IMR-90 (cell line): ENCODE data around the gene TRAF3IP1. TPM values are rescaled to one million over a fixed set of nuclear protein-coding genes. Genes with fewer than 3 reads are reported as not detected.

Experiments
- ATAC-seq: fragments of 200-7000 bp; cut with Tn5 transposase; 2 replicates; pipeline ENCODE4 v1.9.1; 2020; ENCODE audit warnings: low read depth, mild to moderate bottlenecking, moderate library complexity
- BruUV-seq: library from RNA; stranded (reverse); fragments of 400-500 nt; replicated peaks from 2 replicates; lab custom pipeline; 2021; lab: Mats Ljungman, UMichigan
- CTCF ChIA-PET: fragments of 300-600 bp; formaldehyde crosslinking; extraction: SDS; loops from one replicate; lab custom pipeline; 2021; ENCODE audit warnings: antibody characterized with exemption; lab: Yijun Ruan, JAX
- POLR2A ChIA-PET: fragments of 300-600 bp; sonication (Branson Sonifier 250); formaldehyde crosslinking; loops from one replicate; lab custom pipeline; 2022; ENCODE audit warnings: antibody characterized with exemption; ENCODE audit not compliant: unreplicated experiment; lab: Charles Lee
- DNase-seq: peaks from one replicate; pipeline ENCODE4 v3.0.0; 2013
- H2AFZ ChIP-seq: replicated peaks from 2 replicates; pipeline ENCODE3; 2013; ENCODE audit warnings: low read length, mild to moderate bottlenecking; ENCODE audit not compliant: poor library complexity
- H2AK5ac ChIP-seq: 2 replicates; pipeline ENCODE4 v1.6.1; 2013; ENCODE audit warnings: low read depth, low read length, inconsistent platforms
- H2AK9ac ChIP-seq: replicated peaks from 2 replicates; pipeline ENCODE3; 2013; ENCODE audit warnings: mild to moderate bottlenecking, low read depth, low read length, moderate library complexity; ENCODE audit not compliant: poor library complexity
- H2BK120ac ChIP-seq: 2 replicates; pipeline ENCODE4 v1.6.1; 2013; ENCODE audit warnings: low read depth, low read length, inconsistent platforms
- H2BK15ac ChIP-seq: 3 replicates; pipeline ENCODE4 v1.6.1; 2013; ENCODE audit warnings: low read depth, low read length, inconsistent platforms
- H2BK20ac ChIP-seq: 2 replicates; pipeline ENCODE4 v1.6.1; 2013; ENCODE audit warnings: low read depth, mild to moderate bottlenecking, inconsistent platforms, low read length, moderate library complexity
- H2BK5ac ChIP-seq: 2 replicates; pipeline ENCODE4 v1.6.1; 2013; ENCODE audit warnings: mild to moderate bottlenecking, low read depth, low read length, inconsistent platforms; ENCODE audit not compliant: poor library complexity, severe bottlenecking
- H3K14ac ChIP-seq: replicated peaks from 2 replicates; pipeline ENCODE4 v1.6.1; 2013; ENCODE audit warnings: low read depth, low read length, inconsistent platforms
- H3K18ac ChIP-seq: 2 replicates; pipeline ENCODE4 v1.6.1; 2013; ENCODE audit warnings: low read depth, low read length, control low read depth
- H3K23ac ChIP-seq: 2 replicates; pipeline ENCODE4 v1.6.1; 2013; ENCODE audit warnings: low read depth, low read length, inconsistent platforms
- H3K27ac ChIP-seq: 2 replicates; pipeline ENCODE4 v1.5.1; 2013; ENCODE audit warnings: mild to moderate bottlenecking, control low read depth, low read length; ENCODE audit not compliant: insufficient read depth
- H3K27me3 ChIP-seq: 2 replicates; pipeline ENCODE4 v1.6.1; 2013; ENCODE audit warnings: low read length; ENCODE audit not compliant: control insufficient read depth, insufficient read depth
- H3K36me3 ChIP-seq: 2 replicates; pipeline ENCODE4 v1.6.1; 2013; ENCODE audit warnings: low read length, mixed read lengths; ENCODE audit not compliant: control insufficient read depth, insufficient read depth
- H3K4ac ChIP-seq: 2 replicates; pipeline ENCODE4 v1.6.1; 2013; ENCODE audit warnings: low read depth, low read length, inconsistent platforms
- H3K4me1 ChIP-seq: 2 replicates; pipeline ENCODE4 v1.6.1; 2013; ENCODE audit warnings: low read length, mixed read lengths; ENCODE audit not compliant: control insufficient read depth, insufficient read depth
- H3K4me2 ChIP-seq: 2 replicates; pipeline ENCODE4 v1.6.1; 2013; ENCODE audit warnings: low read depth, mild to moderate bottlenecking, control low read depth, low read length, moderate library complexity
- H3K4me3 ChIP-seq: 2 replicates; pipeline ENCODE4 v1.5.1; 2013; ENCODE audit warnings: low read depth, mild to moderate bottlenecking, control low read depth, low read length, moderate library complexity; ENCODE audit not compliant: insufficient read depth
- H3K56ac ChIP-seq: 2 replicates; pipeline ENCODE4 v1.6.1; 2013; ENCODE audit warnings: low read length, inconsistent platforms; ENCODE audit not compliant: insufficient read depth; ENCODE audit errors: extremely low read depth
- H3K79me1 ChIP-seq, 2 experiments: 2 replicates each; pipeline ENCODE4 v1.6.1; 2013; ENCODE audit warnings: low read length in 2 of 2, inconsistent platforms in 1 of 2, low read depth in 1 of 2
- H3K9ac ChIP-seq: 2 replicates; pipeline ENCODE4 v1.6.1; 2013; ENCODE audit warnings: low read depth, low read length, control low read depth
- H3K9me1 ChIP-seq: 2 replicates; pipeline ENCODE4 v1.6.1; 2013; ENCODE audit warnings: low read length, inconsistent platforms; ENCODE audit not compliant: insufficient read depth
- H3K9me3 ChIP-seq: 2 replicates; pipeline ENCODE4 v1.6.1; 2013; ENCODE audit warnings: low read length; ENCODE audit not compliant: control insufficient read depth, insufficient read depth
- H4K20me1 ChIP-seq: 2 replicates; pipeline ENCODE4 v1.6.1; 2013; ENCODE audit warnings: low read length, inconsistent platforms; ENCODE audit not compliant: insufficient read depth
- H4K5ac ChIP-seq: 2 replicates; pipeline ENCODE4 v1.6.1; 2013; ENCODE audit warnings: mild to moderate bottlenecking, low read depth, low read length, control low read depth
- H4K8ac ChIP-seq, 2 experiments: 2 replicates each; pipeline ENCODE4 v1.6.1; 2013; ENCODE audit warnings: low read depth in 2 of 2, low read length in 2 of 2, control low read depth in 1 of 2, inconsistent platforms in 1 of 2
- H4K91ac ChIP-seq: 2 replicates; pipeline ENCODE4 v1.6.1; 2013; ENCODE audit warnings: low read depth, low read length, inconsistent platforms; ENCODE audit not compliant: insufficient read depth
- BHLHE40 ChIP-seq: fragments of 150-350 bp; IDR thresholded peaks from 2 replicates; pipeline ENCODE4 v1.6.1; 2016; ENCODE audit warnings: mild to moderate bottlenecking, low read depth, low read length
- CEBPB ChIP-seq: IDR thresholded peaks from 2 replicates; pipeline ENCODE4 v1.6.1; 2012; ENCODE audit warnings: low read depth, low read length, improper control_type of control experiment
- CHD1 ChIP-seq: IDR thresholded peaks from 2 replicates; pipeline ENCODE4 v1.6.1; 2012; ENCODE audit warnings: low read depth, low read length, improper control_type of control experiment
- FOS ChIP-seq: fragments of 150-350 bp; IDR thresholded peaks from 2 replicates; pipeline ENCODE4 v1.6.1; 2016; ENCODE audit warnings: low read depth, low read length
- MAFK ChIP-seq: IDR thresholded peaks from 2 replicates; pipeline ENCODE4 v1.6.1; 2012; ENCODE audit warnings: low read depth, low read length, improper control_type of control experiment
- MAZ ChIP-seq: IDR thresholded peaks from 2 replicates; pipeline ENCODE4 v1.6.1; 2012; ENCODE audit warnings: low read depth, mild to moderate bottlenecking, low read length, improper control_type of control experiment, moderate library complexity, borderline replicate concordance
- MXI1 ChIP-seq: IDR thresholded peaks from 2 replicates; pipeline ENCODE4 v1.6.1; 2012; ENCODE audit warnings: low read depth, mild to moderate bottlenecking, low read length, moderate library complexity, borderline replicate concordance
- NFE2L2 ChIP-seq: fragments of 150-350 bp; IDR thresholded peaks from 2 replicates; pipeline ENCODE4 v1.6.1; 2016; ENCODE audit warnings: low read depth, mild to moderate bottlenecking, low read length
- POLR2A ChIP-seq: IDR thresholded peaks from 2 replicates; pipeline ENCODE4 v1.6.1; 2012; ENCODE audit warnings: mild to moderate bottlenecking, low read depth, low read length
- RAD21 ChIP-seq: IDR thresholded peaks from 2 replicates; pipeline ENCODE4 v1.6.1; 2012; ENCODE audit warnings: low read length, improper control_type of control experiment
- RCOR1 ChIP-seq: IDR thresholded peaks from 2 replicates; pipeline ENCODE4 v1.6.1; 2012; ENCODE audit warnings: mild to moderate bottlenecking, low read length, improper control_type of control experiment; ENCODE audit not compliant: insufficient replicate concordance
- RFX5 ChIP-seq: IDR thresholded peaks from 2 replicates; pipeline ENCODE4 v1.8.0; 2012; ENCODE audit warnings: low read depth, mild to moderate bottlenecking, low read length, moderate library complexity
- SMC3 ChIP-seq: fragments of 150-350 bp; IDR thresholded peaks from 2 replicates; pipeline ENCODE4 v1.6.1; 2016; ENCODE audit warnings: low read depth, mild to moderate bottlenecking, antibody characterized with exemption, low read length, moderate library complexity
- WGBS, 2 experiments: methylation state at CpG; one replicate each; pipeline versions ENCODE4 v1.1.5 to v1.1.7; 2013; ENCODE audit warnings: missing lambda C conversion rate in 2 of 2; ENCODE audit not compliant: insufficient read length in 1 of 2; ENCODE audit errors: extremely low coverage in 2 of 2; 5-methylcytosine and 5-hydroxymethylcytosine counted together
- dilution Hi-C: fragments of 300-500 bp; cut with HindIII; formaldehyde crosslinking; loops from one replicate; pipeline ENCODE4 v1.14.3; 2018; ENCODE audit warnings: low sequenced_read_pairs; ENCODE audit not compliant: unreplicated experiment
- in situ Hi-C: fragments of 300-500 bp; cut with MboI; formaldehyde crosslinking; loops from 3 replicates; pipeline ENCODE4 v1.14.3; 2019; ENCODE audit warnings: low sequenced_read_pairs, inconsistent platforms, mixed read lengths
- intact Hi-C: fragments of 100-400 bp; cut with micrococcal nuclease; formaldehyde crosslinking; loops from 2 replicates; pipeline ENCODE4 v1.10.0; 2022
- polyA plus RNA-seq, 3 experiments: library from polyadenylated mRNA; depleted of rRNA; stranded (reverse); fragments of >200 nt; gene quantifications; 2 replicates each; pipeline ENCODE4 v1.2.3, GENCODE V29; 2012; ENCODE audit warnings: low replicate concordance in 1 of 3
- total RNA-seq: library from RNA; depleted of rRNA; stranded (reverse); fragments of >200 nt; gene quantifications from 2 replicates; pipeline ENCODE4 v1.2.3, GENCODE V29; 2012
- TF ChIP-seq, protein P1 (sequence below): fragments of 150-350 bp; IDR thresholded peaks from 2 replicates; pipeline ENCODE4 v1.6.1; 2017; ENCODE audit warnings: mild to moderate bottlenecking, antibody characterized with exemption, low read length, low read depth
- TF ChIP-seq, protein P2 (sequence below): conservative IDR thresholded peaks from 2 replicates; pipeline ENCODE4 v1.5.1; 2012; ENCODE audit warnings: mild to moderate bottlenecking, low read depth, low read length, improper control_type of control experiment

TRAF3IP1 gene
- total and polyA plus RNA-seq, 2 of the 4 experiments (the other 2 are of a cell fraction), result 5.9 to 8.3 TPM

DNA sequence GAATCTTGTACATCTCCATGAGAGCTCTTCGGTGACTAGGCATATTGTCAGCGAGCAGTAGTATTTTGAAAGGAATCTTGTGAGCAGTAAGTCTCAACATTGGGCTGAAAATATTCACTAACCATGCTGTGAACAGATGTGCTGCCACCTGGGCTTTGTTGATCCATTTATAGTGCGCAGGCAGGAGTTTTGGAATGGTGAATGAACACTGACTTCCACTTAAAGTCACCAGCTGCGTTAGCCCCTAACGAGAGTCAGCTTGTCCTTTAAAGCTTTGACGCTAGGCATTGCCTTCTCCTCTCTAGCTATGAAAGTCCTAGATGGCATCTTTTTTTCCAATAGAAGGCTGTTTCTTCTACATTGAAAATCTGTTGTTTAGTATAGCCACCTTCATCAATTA, 110.5 kb downstream of the TRAF3IP1 start:
- Histone ChIP-seq H3K9me3 (0 out of 2 replicates have a peak, but pooled peaks cover 4% of the 10 kb centered on the region), H2AK9ac (no peak overlapping the region), H2BK15ac (no peak overlapping the region), H3K9ac (no peak overlapping the region), H3K36me3 (peaks cover 24% of the 10 kb centered on the region), H3K27me3 (no peaks in the 10 kb centered on the region), H3K23ac (no peak overlapping the region), H2BK20ac (no peak overlapping the region), H4K20me1 (peaks cover 10% of the 10 kb centered on the region), H3K4ac (no peak overlapping the region), H4K91ac (no peak overlapping the region), H4K8ac (no peak overlapping the region), H2BK5ac (peak overlapping the region; percentile 47), H3K4me1 (peaks cover 27% of the 10 kb centered on the region), H3K14ac (no peak overlapping the region), H2AK5ac (no peak overlapping the region), H2AFZ (no peak overlapping the region), H4K5ac (no peak overlapping the region), H3K9me1 (peaks cover 26% of the 10 kb centered on the region), H3K4me3 (no peak overlapping the region), H3K56ac (no peak overlapping the region), H3K4me2 (no peak overlapping the region), H3K27ac (no peak overlapping the region), H3K79me1 (peaks cover 27 to 42% of the 10 kb centered on the region in 2 experiments; a peak in 3 of 4 replicates), H2BK120ac (no peak overlapping the region), H3K18ac (no peak overlapping the region)
- ChIA-PET CTCF (interaction anchor here (1.0 kb wide), 1 partner anchor 11 kb away, joined by 4 read pairs; no protein-coding TSS in a partner anchor), POLR2A (no interaction called here)
- ATAC-seq (no peak), DNase-seq (no peak)
- 98% methylated on average over 5 of the region's 6 CpGs; no CpG with 5 or more reads in 1 of the 2 experiments for WGBS, 2 experiments
- BruUV-seq, result no TSS peak
- TF ChIP-seq, protein P1, sequence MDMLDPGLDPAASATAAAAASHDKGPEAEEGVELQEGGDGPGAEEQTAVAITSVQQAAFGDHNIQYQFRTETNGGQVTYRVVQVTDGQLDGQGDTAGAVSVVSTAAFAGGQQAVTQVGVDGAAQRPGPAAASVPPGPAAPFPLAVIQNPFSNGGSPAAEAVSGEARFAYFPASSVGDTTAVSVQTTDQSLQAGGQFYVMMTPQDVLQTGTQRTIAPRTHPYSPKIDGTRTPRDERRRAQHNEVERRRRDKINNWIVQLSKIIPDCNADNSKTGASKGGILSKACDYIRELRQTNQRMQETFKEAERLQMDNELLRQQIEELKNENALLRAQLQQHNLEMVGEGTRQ, result no peak
- TF ChIP-seq RCOR1 (no peak), CHD1 (no peak), SMC3 (no peak), MAFK (no peak), FOS (no peak), NFE2L2 (no peak), BHLHE40 (no peak), RAD21 (no peak), POLR2A (no peak), MAZ (no peak), CEBPB (no peak), MXI1 (no peak), RFX5 (no peak)
- TF ChIP-seq, protein P2, sequence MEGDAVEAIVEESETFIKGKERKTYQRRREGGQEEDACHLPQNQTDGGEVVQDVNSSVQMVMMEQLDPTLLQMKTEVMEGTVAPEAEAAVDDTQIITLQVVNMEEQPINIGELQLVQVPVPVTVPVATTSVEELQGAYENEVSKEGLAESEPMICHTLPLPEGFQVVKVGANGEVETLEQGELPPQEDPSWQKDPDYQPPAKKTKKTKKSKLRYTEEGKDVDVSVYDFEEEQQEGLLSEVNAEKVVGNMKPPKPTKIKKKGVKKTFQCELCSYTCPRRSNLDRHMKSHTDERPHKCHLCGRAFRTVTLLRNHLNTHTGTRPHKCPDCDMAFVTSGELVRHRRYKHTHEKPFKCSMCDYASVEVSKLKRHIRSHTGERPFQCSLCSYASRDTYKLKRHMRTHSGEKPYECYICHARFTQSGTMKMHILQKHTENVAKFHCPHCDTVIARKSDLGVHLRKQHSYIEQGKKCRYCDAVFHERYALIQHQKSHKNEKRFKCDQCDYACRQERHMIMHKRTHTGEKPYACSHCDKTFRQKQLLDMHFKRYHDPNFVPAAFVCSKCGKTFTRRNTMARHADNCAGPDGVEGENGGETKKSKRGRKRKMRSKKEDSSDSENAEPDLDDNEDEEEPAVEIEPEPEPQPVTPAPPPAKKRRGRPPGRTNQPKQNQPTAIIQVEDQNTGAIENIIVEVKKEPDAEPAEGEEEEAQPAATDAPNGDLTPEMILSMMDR, result no peak
- dilution Hi-C loops, result no loop called here
- intact Hi-C loops, result loop anchor here (5.0 kb wide), 2 partner anchors 53 to 143 kb away; partner anchors contain the start of gene PER2
- in situ Hi-C loops, result no loop called here
